B cell (primary cell): ENCODE data around the gene PPP2R5C. TPM values are rescaled to one million over a fixed set of nuclear protein-coding genes. Genes with fewer than 3 reads are reported as not detected.

Source experiments
- ATAC-seq: fragments of 200-7000 bp; cut with Tn5 transposase; one replicate; pipeline ENCODE4 v1.10.0; 2021; ENCODE audit warnings: low read depth, mild to moderate bottlenecking, moderate number of reproducible peaks, moderate library complexity
- CTCF ChIA-PET: fragments of 350-600 bp; sonication (Branson Sonifier 250); formaldehyde crosslinking; loops from one replicate; lab custom pipeline; 2021; ENCODE audit warnings: antibody characterized with exemption, inconsistent platforms; lab: Charles Lee
- POLR2A ChIA-PET: fragments of 350-600 bp; sonication (Branson Sonifier 250); formaldehyde crosslinking; loops from one replicate; lab custom pipeline; 2021; ENCODE audit warnings: antibody characterized with exemption; lab: Charles Lee
- DNase-seq: peaks from one replicate; pipeline ENCODE4 v3.0.0; 2013
- H2AFZ ChIP-seq: 2 replicates; pipeline ENCODE4 v1.6.1; 2012; ENCODE audit warnings: mild to moderate bottlenecking, low read depth, low read length; ENCODE audit not compliant: insufficient read depth, poor library complexity, severe bottlenecking
- H3K27ac ChIP-seq, 2 donors: 1 replicate in 1 of 2; 2 replicates in 1 of 2; pipeline ENCODE4 v1.5.1; 2012 to 2013; ENCODE audit warnings: low read length in 2 of 2, mild to moderate bottlenecking in 2 of 2, moderate library complexity in 1 of 2
- H3K27me3 ChIP-seq, 4 experiments: fragments of 200-600 bp in 1 of 4; sonication (generic) in 1 of 4; replicated peaks in 1 of 4; 1 replicate in 2 of 4; 2 replicates in 2 of 4; pipeline versions ENCODE4 v1.6.1 to v1.7.0; 2013 to 2016; ENCODE audit warnings: low read length in 3 of 4, mild to moderate bottlenecking in 2 of 4, mixed read lengths in 1 of 4, moderate library complexity in 1 of 4; ENCODE audit not compliant: insufficient read depth in 4 of 4, control insufficient read depth in 3 of 4; ENCODE audit errors: control extremely low read depth in 1 of 4
- H3K36me3 ChIP-seq, 2 experiments: replicated peaks in 1 of 2; 1 replicate in 1 of 2; 2 replicates in 1 of 2; pipeline versions ENCODE4 v1.6.1 to v1.7.1; 2013; ENCODE audit warnings: low read length in 1 of 2; ENCODE audit not compliant: insufficient read depth in 2 of 2, control insufficient read depth in 1 of 2; ENCODE audit errors: control extremely low read depth in 1 of 2, extremely low read depth in 1 of 2
- H3K4me1 ChIP-seq, 2 donors: fragments of 200-600 bp in 1 of 2; sonication (generic) in 1 of 2; 1 replicate in 1 of 2; 2 replicates in 1 of 2; pipeline versions ENCODE4 v1.5.1 to v1.6.1; 2013 to 2017; ENCODE audit warnings: low read length in 2 of 2; ENCODE audit not compliant: control insufficient read depth in 2 of 2, insufficient read depth in 2 of 2
- H3K4me2 ChIP-seq: replicated peaks from 2 replicates; pipeline ENCODE3; 2012; ENCODE audit warnings: mild to moderate bottlenecking, low read depth, low read length; ENCODE audit not compliant: poor library complexity, severe bottlenecking
- H3K4me3 ChIP-seq, 5 experiments: fragments of 200-600 bp in 1 of 5; sonication (generic) in 1 of 5; 1 replicate in 3 of 5; 2 replicates in 2 of 5; pipeline versions ENCODE4 v1.5.1 to v1.7.0; 2011 to 2016; ENCODE audit warnings: low read length in 4 of 5, mild to moderate bottlenecking in 4 of 5, low read depth in 2 of 5, control low read depth in 1 of 5, moderate library complexity in 1 of 5; ENCODE audit not compliant: insufficient read depth in 1 of 5; ENCODE audit errors: control extremely low read depth in 1 of 5, extremely low read depth in 1 of 5
- H3K79me2 ChIP-seq: fragments of 200-600 bp; sonication (generic); one replicate; pipeline ENCODE4 v1.6.0; 2016; ENCODE audit warnings: low read length; ENCODE audit not compliant: control insufficient read depth, insufficient read depth
- H3K9ac ChIP-seq: fragments of 200-600 bp; sonication (generic); 2 replicates; pipeline ENCODE4 v1.6.1; 2017; ENCODE audit warnings: mild to moderate bottlenecking, low read length, moderate library complexity
- H3K9me3 ChIP-seq, 3 donors: one replicate each; pipeline versions ENCODE4 v1.6.1 to v1.7.1; 2013; ENCODE audit warnings: low read length in 2 of 3; ENCODE audit not compliant: control insufficient read depth in 2 of 3, insufficient read depth in 1 of 3; ENCODE audit errors: control extremely low read depth in 1 of 3
- H4K20me1 ChIP-seq: 2 replicates; pipeline ENCODE4 v1.6.0; 2012; ENCODE audit warnings: mild to moderate bottlenecking, low read length; ENCODE audit not compliant: insufficient read depth, control insufficient read depth, poor library complexity, severe bottlenecking
- H3K27ac Mint-ChIP-seq: one replicate; pipeline ENCODE4 v1.8.0; 2021; ENCODE audit warnings: mixed read lengths
- H3K27me3 Mint-ChIP-seq: one replicate; pipeline ENCODE4 v1.8.0; 2021; ENCODE audit warnings: mixed read lengths
- H3K4me1 Mint-ChIP-seq: one replicate; pipeline ENCODE4 v1.8.0; 2021; ENCODE audit warnings: mixed read lengths
- H3K4me3 Mint-ChIP-seq: one replicate; pipeline ENCODE4 v1.8.0; 2021; ENCODE audit warnings: mixed read lengths
- H3K9me3 Mint-ChIP-seq: one replicate; pipeline ENCODE4 v1.8.0; 2022; ENCODE audit warnings: mixed read lengths; ENCODE audit not compliant: insufficient read depth
- EZH2 ChIP-seq: IDR thresholded peaks from 2 replicates; pipeline ENCODE4 v1.6.1; 2012; ENCODE audit warnings: borderline replicate concordance, low read depth, mild to moderate bottlenecking, moderate library complexity, low read length; ENCODE audit not compliant: insufficient read depth, poor library complexity, severe bottlenecking
- WGBS: methylation state at CpG from one replicate; pipeline ENCODE4 v1.1.5; 2013; ENCODE audit warnings: missing lambda C conversion rate; ENCODE audit not compliant: insufficient coverage; 5-methylcytosine and 5-hydroxymethylcytosine counted together
- intact Hi-C: fragments of 100-400 bp; cut with micrococcal nuclease; formaldehyde crosslinking; loops from one replicate; pipeline ENCODE4 v1.10.0; 2022
- polyA plus RNA-seq: library from polyadenylated mRNA; depleted of rRNA; stranded (reverse); fragments of >200 nt; gene quantifications from 2 replicates; pipeline ENCODE4 v1.2.3, GENCODE V29; 2012
- total RNA-seq, 2 donors: library from RNA; stranded (reverse); fragments of 120-200 nt in 1 of 2; gene quantifications; 1 replicate in 1 of 2; 2 replicates in 1 of 2; pipeline versions ENCODE4 v1.2.3 to v1.2.4, GENCODE V29; 2013 to 2022
- TF ChIP-seq, protein P1 (sequence below): fragments of 200-600 bp; IDR thresholded peaks from one replicate; pipeline ENCODE4 v1.8.0; 2022; ENCODE audit warnings: antibody characterized with exemption, mild to moderate bottlenecking

Gene PPP2R5C
- total and polyA plus RNA-seq, 2 donors (not counting 1 experiment from before 2014, with no cell fraction given): 91.7 to 330 TPM

DNA sequence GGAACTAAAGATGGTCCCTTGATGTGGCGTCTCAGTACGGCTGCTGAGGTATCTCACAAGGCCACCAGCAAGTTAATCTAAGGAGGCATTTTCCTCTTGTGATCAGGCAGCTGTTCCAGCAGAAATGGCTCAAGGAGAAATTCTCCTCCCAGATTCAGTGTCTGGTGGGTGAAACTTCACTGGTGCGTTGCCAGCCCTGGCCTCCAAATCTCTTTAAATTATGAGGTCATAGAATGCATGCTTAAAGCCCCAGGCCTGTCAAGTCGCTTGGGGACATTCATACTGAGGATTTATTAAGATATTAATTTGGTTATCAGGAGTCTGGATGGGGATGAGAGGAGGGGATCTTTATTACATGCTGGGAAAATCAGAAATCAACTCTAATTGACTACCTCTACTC lies 72.9 kb downstream of the PPP2R5C start:
- WGBS: 82% methylated on average over 2 of the region's 4 CpGs
- H3K4me1 ChIP-seq: peaks cover 27 to 39% of the 10 kb centered on the region in 2 donors
- intact Hi-C loops: no loop called here
- ATAC-seq (no peak), DNase-seq (no peak)
- H3K27ac ChIP-seq: peak overlapping the region in 1 of 2 donors; percentile 37
- H3K4me3 ChIP-seq: no peak overlapping the region
- H3K4me1 Mint-ChIP-seq: peaks cover 61% of the 10 kb centered on the region
- H3K9ac ChIP-seq: no peak overlapping the region
- no peaks in the 10 kb centered on the region for H3K27me3 ChIP-seq
- TF ChIP-seq EZH2: no peak
- TF ChIP-seq, protein P1, sequence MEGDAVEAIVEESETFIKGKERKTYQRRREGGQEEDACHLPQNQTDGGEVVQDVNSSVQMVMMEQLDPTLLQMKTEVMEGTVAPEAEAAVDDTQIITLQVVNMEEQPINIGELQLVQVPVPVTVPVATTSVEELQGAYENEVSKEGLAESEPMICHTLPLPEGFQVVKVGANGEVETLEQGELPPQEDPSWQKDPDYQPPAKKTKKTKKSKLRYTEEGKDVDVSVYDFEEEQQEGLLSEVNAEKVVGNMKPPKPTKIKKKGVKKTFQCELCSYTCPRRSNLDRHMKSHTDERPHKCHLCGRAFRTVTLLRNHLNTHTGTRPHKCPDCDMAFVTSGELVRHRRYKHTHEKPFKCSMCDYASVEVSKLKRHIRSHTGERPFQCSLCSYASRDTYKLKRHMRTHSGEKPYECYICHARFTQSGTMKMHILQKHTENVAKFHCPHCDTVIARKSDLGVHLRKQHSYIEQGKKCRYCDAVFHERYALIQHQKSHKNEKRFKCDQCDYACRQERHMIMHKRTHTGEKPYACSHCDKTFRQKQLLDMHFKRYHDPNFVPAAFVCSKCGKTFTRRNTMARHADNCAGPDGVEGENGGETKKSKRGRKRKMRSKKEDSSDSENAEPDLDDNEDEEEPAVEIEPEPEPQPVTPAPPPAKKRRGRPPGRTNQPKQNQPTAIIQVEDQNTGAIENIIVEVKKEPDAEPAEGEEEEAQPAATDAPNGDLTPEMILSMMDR: no peak
- H2AFZ ChIP-seq: no peak overlapping the region
- H3K9me3 ChIP-seq: no peaks in the 10 kb centered on the region
- H4K20me1 ChIP-seq: peaks cover 56% of the 10 kb centered on the region
- H3K27ac Mint-ChIP-seq: peak overlapping the region; percentile 37
- H3K79me2 ChIP-seq: peaks cover 99% of the 10 kb centered on the region
- CTCF ChIA-PET: no interaction called here
- H3K27me3 Mint-ChIP-seq: no peaks in the 10 kb centered on the region
- H3K36me3 ChIP-seq: peaks cover 0 to 32% of the 10 kb centered on the region in 2 experiments
- no peak overlapping the region for H3K4me3 Mint-ChIP-seq
- POLR2A ChIA-PET: no interaction called here
- no peaks in the 10 kb centered on the region for H3K9me3 Mint-ChIP-seq
- no peak overlapping the region for H3K4me2 ChIP-seq

DNA sequence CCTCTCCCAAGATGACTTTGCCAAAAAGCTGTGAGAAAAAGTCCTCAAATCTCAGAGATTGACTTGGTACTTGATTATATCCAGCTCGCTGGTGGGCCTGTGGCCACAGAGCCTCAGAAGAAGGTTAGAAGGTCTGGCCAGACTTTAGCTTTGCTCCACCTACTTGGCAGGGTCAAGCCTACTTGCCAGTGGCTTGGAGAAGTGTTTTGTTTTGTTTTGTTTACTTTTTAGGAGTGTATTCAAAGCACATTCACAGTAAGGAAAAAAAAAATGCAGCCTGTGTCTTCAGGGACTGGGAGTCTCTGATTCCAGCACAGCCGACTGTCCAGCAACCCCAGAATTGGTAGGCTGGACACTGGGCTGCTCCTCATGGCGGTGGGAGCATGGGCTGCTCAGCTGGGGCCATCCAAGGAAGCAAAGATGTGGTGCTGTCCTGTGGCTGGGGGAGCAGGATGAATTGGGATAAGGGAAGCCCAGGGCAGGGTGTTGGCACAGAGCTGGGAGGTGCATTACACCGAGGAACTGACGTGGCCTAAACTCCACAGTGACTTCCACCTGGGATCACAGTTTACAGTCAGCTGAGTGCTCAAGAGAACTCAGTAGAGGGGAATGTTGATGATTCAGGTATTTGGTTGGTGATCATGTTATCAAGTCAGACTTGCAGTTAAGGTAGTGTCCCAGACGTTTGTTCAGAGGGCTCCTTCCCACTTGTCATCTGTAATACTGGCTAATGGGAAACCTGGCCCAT lies 73.5 kb downstream of the PPP2R5C start:
- no peak overlapping the region for H3K4me3 Mint-ChIP-seq
- POLR2A ChIA-PET: no interaction called here

More for the DNA sequence above, 73.5 kb downstream of the PPP2R5C start:
- no peak for DNase-seq
- Mint-ChIP-seq H3K27me3 (no peaks in the 10 kb centered on the region), H3K9me3 (no peaks in the 10 kb centered on the region), H3K4me1 (peaks cover 60% of the 10 kb centered on the region), H3K27ac (peak overlapping the region; percentile 53)
- peaks cover 56% of the 10 kb centered on the region for H4K20me1 ChIP-seq
- H3K79me2 ChIP-seq: peaks cover 99% of the 10 kb centered on the region
- TF ChIP-seq EZH2: no peak
- TF ChIP-seq, protein P1: no peak
- no peak overlapping the region for H3K4me3 ChIP-seq
- H3K9ac ChIP-seq: no peak overlapping the region
- no peak overlapping the region for H2AFZ ChIP-seq
- peaks cover 29 to 39% of the 10 kb centered on the region in 2 donors for H3K4me1 ChIP-seq
- WGBS: 93% methylated on average over 6 of the region's 6 CpGs
- H3K36me3 ChIP-seq: peaks cover 0 to 28% of the 10 kb centered on the region in 2 experiments
- H3K9me3 ChIP-seq: no peaks in the 10 kb centered on the region
- CTCF ChIA-PET: interaction anchor here (1.1 kb wide), 1 partner anchor 9 kb away, joined by 6 read pairs; no protein-coding TSS in a partner anchor
- intact Hi-C loops: no loop called here
- H3K27ac ChIP-seq: peak overlapping the region in 1 of 2 donors; percentile 37
- H3K4me2 ChIP-seq: no peak overlapping the region
- no peaks in the 10 kb centered on the region for H3K27me3 ChIP-seq
- ATAC-seq: no peak
